Measurements from ENCODE around the gene NDUFS6. TPM values are rescaled to one million over a fixed set of nuclear protein-coding genes. Genes with fewer than 3 reads are reported as not detected.

NDUFS6 gene
- total and polyA plus RNA-seq, 2 of the 4 experiments (the other 2 are of a cell fraction), result 10.4 to 69.0 TPM

DNA sequence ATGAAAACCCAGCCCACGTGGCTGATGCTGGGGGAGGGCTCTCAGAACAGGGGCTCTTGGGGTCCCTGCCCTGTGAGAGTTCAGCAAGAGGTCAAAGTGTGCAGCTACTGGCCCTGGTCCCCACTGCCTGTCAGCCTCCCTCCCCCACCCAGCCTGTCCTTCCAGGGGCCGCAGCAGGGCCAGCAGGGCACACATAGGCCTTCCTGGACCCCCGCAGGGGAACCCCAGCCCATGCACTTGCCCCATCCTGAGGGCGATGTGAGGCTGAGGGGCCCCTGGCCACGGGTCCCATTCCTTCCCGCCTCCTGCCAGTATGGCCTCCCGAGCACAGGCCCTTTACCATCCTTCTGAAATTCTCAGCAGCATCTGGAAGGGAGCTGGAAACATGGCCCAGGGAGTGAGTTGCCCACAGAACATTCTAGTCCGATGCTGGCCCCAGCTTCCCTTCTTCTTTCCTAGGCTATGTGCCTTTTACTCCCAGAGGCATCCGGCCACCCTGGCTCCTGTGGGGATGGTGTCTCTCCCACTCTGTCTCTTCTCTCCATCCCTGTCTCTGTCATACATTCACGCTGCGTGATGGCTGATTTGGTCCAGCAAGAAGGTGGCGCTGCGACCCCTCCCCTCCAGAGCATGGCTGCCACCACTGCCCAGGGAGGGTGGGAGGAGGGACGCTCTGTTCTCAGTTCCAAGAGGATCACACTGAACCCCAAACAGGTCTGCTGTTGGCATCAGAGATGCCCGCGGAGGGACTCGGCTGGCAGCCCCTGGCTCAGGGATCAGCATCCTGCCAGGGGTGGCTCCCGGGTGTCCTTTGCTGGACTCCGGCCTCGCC, 21.2 kb upstream of the NDUFS6 start:
- H4K20me1 ChIP-seq (ENCODE audit: insufficient read depth, low read length), result no peaks in the 10 kb centered on the region
- no peak overlapping the region for H3K27ac ChIP-seq (ENCODE audit: insufficient read depth, low read length)
- H3K56ac ChIP-seq (ENCODE audit: extremely low read depth, insufficient read depth, low read length), result no peak overlapping the region
- no peak overlapping the region for H3K9ac ChIP-seq (ENCODE audit: low read depth, low read length)
- H3K4me3 ChIP-seq (ENCODE audit: insufficient read depth, low read depth, low read length), result no peak overlapping the region
- no peaks in the 10 kb centered on the region for H3K9me3 ChIP-seq (ENCODE audit: control insufficient read depth, insufficient read depth, low read length)
- no peak overlapping the region for H2AK5ac ChIP-seq (ENCODE audit: low read depth, low read length)
- WGBS, 2 experiments (ENCODE audit: extremely low coverage in 2 of 2, insufficient read length in 1 of 2), result 66% methylated on average over 4 of the region's 20 CpGs; no CpG with 5 or more reads in 1 of the 2 experiments
- no peaks in the 10 kb centered on the region; the same call in 1 of the 2 replicates for H3K27me3 ChIP-seq (ENCODE audit: control insufficient read depth, insufficient read depth, low read length)
- no peak overlapping the region for H3K4me2 ChIP-seq (ENCODE audit: low read depth, low read length)
- intact Hi-C loops (cut with micrococcal nuclease), result no loop called here
- no peak overlapping the region for H4K5ac ChIP-seq (ENCODE audit: low read depth, low read length)
- ATAC-seq (ENCODE audit: low read depth) (no peak), DNase-seq (no peak)
- no peak overlapping the region for H3K23ac ChIP-seq (ENCODE audit: low read depth, low read length)
- no peaks in the 10 kb centered on the region for H3K36me3 ChIP-seq (ENCODE audit: control insufficient read depth, insufficient read depth, low read length)
- dilution Hi-C loops (cut with HindIII; ENCODE audit: low sequenced_read_pairs, unreplicated experiment), result no loop called here
- BruUV-seq (replicated peaks), result no TSS peak
- H4K8ac ChIP-seq (ENCODE audit: low read depth in 2 of 2, low read length in 2 of 2), result no peak overlapping the region
- in situ Hi-C loops (cut with MboI; ENCODE audit: low sequenced_read_pairs), result loop anchor here (25.0 kb wide), 1 partner anchor 818 kb away; no protein-coding TSS in a partner anchor
- H3K79me1 ChIP-seq (ENCODE audit: low read depth in 1 of 2, low read length in 2 of 2), result no peaks in the 10 kb centered on the region
- no peak overlapping the region for H2AK9ac ChIP-seq (replicated peaks; ENCODE audit: low read depth, low read length, poor library complexity)
- H2AFZ ChIP-seq (replicated peaks; ENCODE audit: low read length, poor library complexity), result no peak overlapping the region
- no peak overlapping the region for H2BK120ac ChIP-seq (ENCODE audit: low read depth, low read length)
- no peak overlapping the region for H4K91ac ChIP-seq (ENCODE audit: insufficient read depth, low read depth, low read length)
- H2BK15ac ChIP-seq (ENCODE audit: low read depth, low read length), result no peak overlapping the region
- CTCF ChIA-PET, result no interaction called here
- H3K9me1 ChIP-seq (ENCODE audit: insufficient read depth, low read length), result peaks cover 2% of the 10 kb centered on the region; the same call in 1 of the 2 replicates
- H3K14ac ChIP-seq (replicated peaks; ENCODE audit: low read depth, low read length), result no peak overlapping the region
- POLR2A ChIA-PET (ENCODE audit: unreplicated experiment), result no interaction called here
- H2BK5ac ChIP-seq (ENCODE audit: low read depth, low read length, poor library complexity, severe bottlenecking), result no peak overlapping the region
- no peak overlapping the region for H3K4ac ChIP-seq (ENCODE audit: low read depth, low read length)
- no peak overlapping the region for H2BK20ac ChIP-seq (ENCODE audit: low read depth, low read length)
- H3K18ac ChIP-seq (ENCODE audit: low read depth, low read length), result no peak overlapping the region
- no peaks in the 10 kb centered on the region for H3K4me1 ChIP-seq (ENCODE audit: control insufficient read depth, insufficient read depth, low read length)
- TF ChIP-seq, protein P1, sequence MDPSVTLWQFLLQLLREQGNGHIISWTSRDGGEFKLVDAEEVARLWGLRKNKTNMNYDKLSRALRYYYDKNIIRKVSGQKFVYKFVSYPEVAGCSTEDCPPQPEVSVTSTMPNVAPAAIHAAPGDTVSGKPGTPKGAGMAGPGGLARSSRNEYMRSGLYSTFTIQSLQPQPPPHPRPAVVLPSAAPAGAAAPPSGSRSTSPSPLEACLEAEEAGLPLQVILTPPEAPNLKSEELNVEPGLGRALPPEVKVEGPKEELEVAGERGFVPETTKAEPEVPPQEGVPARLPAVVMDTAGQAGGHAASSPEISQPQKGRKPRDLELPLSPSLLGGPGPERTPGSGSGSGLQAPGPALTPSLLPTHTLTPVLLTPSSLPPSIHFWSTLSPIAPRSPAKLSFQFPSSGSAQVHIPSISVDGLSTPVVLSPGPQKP (IDR thresholded peaks at IDR 0.05; ENCODE audit: borderline replicate concordance, low read depth, low read length), result no peak
- TF ChIP-seq MAZ (IDR thresholded peaks at IDR 0.05; ENCODE audit: borderline replicate concordance, low read depth, low read length), result no peak
- TF ChIP-seq CEBPB (IDR thresholded peaks at IDR 0.05; ENCODE audit: low read depth, low read length), result no peak
- TF ChIP-seq MXI1 (IDR thresholded peaks at IDR 0.05; ENCODE audit: borderline replicate concordance, low read depth, low read length), result no peak
- no peak for TF ChIP-seq RCOR1 (IDR thresholded peaks at IDR 0.05; ENCODE audit: insufficient replicate concordance, low read length)
- no peak for TF ChIP-seq RFX5 (IDR thresholded peaks at IDR 0.05; ENCODE audit: low read depth, low read length)
- TF ChIP-seq POLR2A (IDR thresholded peaks at IDR 0.05; ENCODE audit: low read depth, low read length), result no peak
- TF ChIP-seq BHLHE40 (IDR thresholded peaks at IDR 0.05; ENCODE audit: low read depth, low read length), result no peak
- TF ChIP-seq, protein P2, sequence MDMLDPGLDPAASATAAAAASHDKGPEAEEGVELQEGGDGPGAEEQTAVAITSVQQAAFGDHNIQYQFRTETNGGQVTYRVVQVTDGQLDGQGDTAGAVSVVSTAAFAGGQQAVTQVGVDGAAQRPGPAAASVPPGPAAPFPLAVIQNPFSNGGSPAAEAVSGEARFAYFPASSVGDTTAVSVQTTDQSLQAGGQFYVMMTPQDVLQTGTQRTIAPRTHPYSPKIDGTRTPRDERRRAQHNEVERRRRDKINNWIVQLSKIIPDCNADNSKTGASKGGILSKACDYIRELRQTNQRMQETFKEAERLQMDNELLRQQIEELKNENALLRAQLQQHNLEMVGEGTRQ (IDR thresholded peaks at IDR 0.05; ENCODE audit: low read depth, low read length), result no peak
- no peak for TF ChIP-seq RAD21 (IDR thresholded peaks at IDR 0.05; ENCODE audit: low read length)
- no peak for TF ChIP-seq MAFK (IDR thresholded peaks at IDR 0.05; ENCODE audit: low read depth, low read length)
- no peak for TF ChIP-seq CHD1 (IDR thresholded peaks at IDR 0.05; ENCODE audit: low read depth, low read length)
- TF ChIP-seq, protein P3, sequence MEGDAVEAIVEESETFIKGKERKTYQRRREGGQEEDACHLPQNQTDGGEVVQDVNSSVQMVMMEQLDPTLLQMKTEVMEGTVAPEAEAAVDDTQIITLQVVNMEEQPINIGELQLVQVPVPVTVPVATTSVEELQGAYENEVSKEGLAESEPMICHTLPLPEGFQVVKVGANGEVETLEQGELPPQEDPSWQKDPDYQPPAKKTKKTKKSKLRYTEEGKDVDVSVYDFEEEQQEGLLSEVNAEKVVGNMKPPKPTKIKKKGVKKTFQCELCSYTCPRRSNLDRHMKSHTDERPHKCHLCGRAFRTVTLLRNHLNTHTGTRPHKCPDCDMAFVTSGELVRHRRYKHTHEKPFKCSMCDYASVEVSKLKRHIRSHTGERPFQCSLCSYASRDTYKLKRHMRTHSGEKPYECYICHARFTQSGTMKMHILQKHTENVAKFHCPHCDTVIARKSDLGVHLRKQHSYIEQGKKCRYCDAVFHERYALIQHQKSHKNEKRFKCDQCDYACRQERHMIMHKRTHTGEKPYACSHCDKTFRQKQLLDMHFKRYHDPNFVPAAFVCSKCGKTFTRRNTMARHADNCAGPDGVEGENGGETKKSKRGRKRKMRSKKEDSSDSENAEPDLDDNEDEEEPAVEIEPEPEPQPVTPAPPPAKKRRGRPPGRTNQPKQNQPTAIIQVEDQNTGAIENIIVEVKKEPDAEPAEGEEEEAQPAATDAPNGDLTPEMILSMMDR (conservative IDR thresholded peaks at IDR 0.05; ENCODE audit: low read depth, low read length), result no peak
- TF ChIP-seq FOS (IDR thresholded peaks at IDR 0.05; ENCODE audit: low read depth, low read length), result no peak
- TF ChIP-seq NFE2L2 (IDR thresholded peaks at IDR 0.05; ENCODE audit: low read depth, low read length), result no peak

All from IMR-90 (cell line).